ENCODE data around the gene C9orf40.

Gene C9orf40

DNA sequence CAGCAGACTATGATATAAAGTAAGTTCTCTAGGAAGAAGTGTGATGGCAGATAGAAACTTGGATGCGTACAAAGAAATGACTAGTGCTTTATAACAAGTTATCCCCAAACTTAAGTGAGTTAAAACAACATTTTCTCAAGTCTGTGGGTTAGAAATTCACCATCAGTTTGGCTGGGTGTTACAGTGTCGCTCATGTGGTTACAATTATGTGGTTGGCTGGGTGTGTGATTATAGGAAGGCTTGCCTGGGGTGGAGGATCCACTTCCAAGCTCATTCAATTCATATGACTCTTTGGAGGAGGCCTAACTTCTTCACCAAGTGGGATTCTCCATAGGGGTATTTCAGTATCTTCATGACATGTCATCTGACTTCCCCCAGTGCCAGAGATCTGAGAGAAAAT lies 10.3 kb upstream of the C9orf40 start:
- WGBS, 2 experiments (ENCODE audit: insufficient coverage in 2 of 2), result no CpG with 5 or more reads among the region's 2 CpGs
- H3K36me3 ChIP-seq (ENCODE audit: control insufficient read depth, insufficient read depth, low read length), result no peaks in the 10 kb centered on the region
- H3K9me3 ChIP-seq (ENCODE audit: control insufficient read depth, low read length), result peaks cover 7% of the 10 kb centered on the region
- H3K4me1 ChIP-seq (ENCODE audit: control insufficient read depth, insufficient read depth, low read length, poor library complexity, severe bottlenecking), result no peaks in the 10 kb centered on the region
- no peak overlapping the region for H3K27ac ChIP-seq (ENCODE audit: low read depth, low read length, severe bottlenecking)
- no peak overlapping the region for H3K4me3 ChIP-seq (ENCODE audit: extremely low read depth, insufficient read depth, low read length, poor library complexity, severe bottlenecking)

DNA sequence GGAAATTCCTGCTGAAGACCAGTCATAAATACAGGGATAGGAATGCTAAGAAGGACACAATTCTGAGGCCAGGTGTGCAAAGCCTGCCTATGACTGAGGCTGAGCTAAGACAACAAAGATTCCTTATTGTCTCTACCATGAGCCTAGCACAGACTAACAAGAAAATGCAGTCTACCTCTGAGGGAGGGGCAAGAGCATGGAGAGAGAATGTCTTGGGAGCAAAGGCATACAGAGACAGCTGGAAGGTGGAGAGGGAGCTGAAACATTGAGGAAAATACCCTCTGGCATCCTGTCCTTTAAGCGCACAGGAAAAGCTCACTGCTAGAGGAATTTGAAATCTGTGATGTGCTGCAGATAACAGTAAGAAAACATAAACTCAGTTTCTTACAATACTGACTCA lies 8.8 kb upstream of the C9orf40 start:
- WGBS, 2 experiments (ENCODE audit: insufficient coverage in 2 of 2), result no CpG with 5 or more reads among the region's 1 CpG
- peaks cover 7% of the 10 kb centered on the region for H3K9me3 ChIP-seq (ENCODE audit: control insufficient read depth, low read length)
- no peak overlapping the region for H3K4me3 ChIP-seq (ENCODE audit: extremely low read depth, insufficient read depth, low read length, poor library complexity, severe bottlenecking)
- H3K36me3 ChIP-seq (ENCODE audit: control insufficient read depth, insufficient read depth, low read length), result no peaks in the 10 kb centered on the region
- no peak overlapping the region for H3K27ac ChIP-seq (ENCODE audit: low read depth, low read length, severe bottlenecking)
- no peaks in the 10 kb centered on the region for H3K4me1 ChIP-seq (ENCODE audit: control insufficient read depth, insufficient read depth, low read length, poor library complexity, severe bottlenecking)

DNA sequence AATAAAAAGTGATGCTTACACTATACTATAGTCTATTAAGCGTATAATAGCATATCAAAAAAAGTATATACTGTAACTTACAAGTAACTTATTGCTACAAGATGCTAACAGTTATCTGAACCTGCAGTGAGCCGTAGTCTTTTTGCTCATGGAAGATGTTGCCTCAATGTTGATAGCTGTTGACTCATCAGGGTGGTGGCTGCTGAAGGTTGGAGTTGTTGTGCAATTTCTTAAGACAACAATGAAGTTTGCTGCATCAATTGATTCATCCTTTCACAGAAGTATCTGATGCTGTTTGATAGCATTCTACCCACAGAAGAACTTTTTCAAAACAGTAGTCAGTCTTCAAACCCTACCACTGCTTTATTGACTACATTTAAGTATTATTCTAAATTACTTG lies 7.8 kb upstream of the C9orf40 start:
- Histone ChIP-seq H3K27ac (ENCODE audit: low read depth, low read length, severe bottlenecking) (no peak overlapping the region), H3K4me3 (ENCODE audit: extremely low read depth, insufficient read depth, low read length, poor library complexity, severe bottlenecking) (no peak overlapping the region), H3K9me3 (ENCODE audit: control insufficient read depth, low read length) (peaks cover 7% of the 10 kb centered on the region), H3K4me1 (ENCODE audit: control insufficient read depth, insufficient read depth, low read length, poor library complexity, severe bottlenecking) (no peaks in the 10 kb centered on the region), H3K36me3 (ENCODE audit: control insufficient read depth, insufficient read depth, low read length) (no peaks in the 10 kb centered on the region)
- WGBS, 2 experiments (ENCODE audit: insufficient coverage in 2 of 2), result 100% methylated on average over 1 of the region's 2 CpGs; no CpG with 5 or more reads in 1 of the 2 experiments

DNA sequence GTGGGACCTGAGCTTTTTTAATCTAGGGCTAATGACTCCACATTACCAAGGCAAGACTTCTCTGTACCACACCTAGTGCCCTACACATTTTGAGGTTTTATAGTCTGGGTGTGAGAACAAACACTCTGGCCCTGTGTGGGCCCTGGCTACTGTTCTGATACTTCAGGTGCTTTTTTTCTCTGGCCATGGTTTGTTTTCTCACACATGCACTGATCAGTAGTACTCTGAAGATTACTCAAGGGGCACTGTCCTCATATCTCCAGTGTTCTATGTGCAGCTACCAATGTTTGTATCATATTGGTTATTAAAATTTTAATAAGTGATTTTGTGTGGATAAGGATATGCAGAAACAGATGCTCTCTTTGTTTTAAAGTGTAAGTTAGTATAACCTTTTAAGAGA lies 5.9 kb upstream of the C9orf40 start:
- Histone ChIP-seq H3K4me1 (ENCODE audit: control insufficient read depth, insufficient read depth, low read length, poor library complexity, severe bottlenecking) (no peaks in the 10 kb centered on the region), H3K36me3 (ENCODE audit: control insufficient read depth, insufficient read depth, low read length) (no peaks in the 10 kb centered on the region), H3K27ac (ENCODE audit: low read depth, low read length, severe bottlenecking) (no peak overlapping the region), H3K4me3 (ENCODE audit: extremely low read depth, insufficient read depth, low read length, poor library complexity, severe bottlenecking) (no peak overlapping the region), H3K9me3 (ENCODE audit: control insufficient read depth, low read length) (peaks cover 7% of the 10 kb centered on the region)

DNA sequence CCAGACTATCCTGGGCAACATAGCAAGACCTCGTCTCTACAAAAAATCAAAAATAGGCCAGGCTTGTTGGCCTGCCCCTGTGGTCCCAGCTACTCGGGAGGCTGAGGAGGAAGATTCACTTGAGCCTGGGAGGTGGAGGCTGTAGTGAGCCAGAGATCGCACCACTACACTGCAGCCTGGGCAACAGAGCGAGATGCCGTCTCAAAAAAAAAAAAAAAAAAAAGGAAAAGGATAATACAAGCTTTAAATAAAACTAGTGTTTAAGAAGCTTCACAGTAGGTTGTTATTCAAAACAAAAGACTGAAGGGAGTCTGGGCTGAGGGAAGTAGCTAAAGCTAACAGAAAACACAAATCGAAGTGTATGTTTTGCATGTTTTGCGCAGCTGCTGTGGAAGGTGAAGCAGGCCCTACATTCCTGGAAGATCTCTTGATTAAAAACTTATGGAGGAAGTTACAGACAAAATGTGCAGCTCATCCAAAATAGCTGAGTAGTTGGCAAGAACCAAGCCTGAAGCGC lies 581 bp upstream of the C9orf40 start:
- no peaks in the 10 kb centered on the region for H3K4me1 ChIP-seq (ENCODE audit: control insufficient read depth, insufficient read depth, low read length, poor library complexity, severe bottlenecking)
- WGBS, 2 experiments (ENCODE audit: insufficient coverage in 2 of 2), result 79 to 95% methylated on average over 4 of the region's 8 CpGs
- H3K36me3 ChIP-seq (ENCODE audit: control insufficient read depth, insufficient read depth, low read length), result no peaks in the 10 kb centered on the region
- peak overlapping the region; percentile 58 for H3K27ac ChIP-seq (ENCODE audit: low read depth, low read length, severe bottlenecking)
- no peaks in the 10 kb centered on the region for H3K9me3 ChIP-seq (ENCODE audit: control insufficient read depth, low read length)
- H3K4me3 ChIP-seq (ENCODE audit: extremely low read depth, insufficient read depth, low read length, poor library complexity, severe bottlenecking), result peak overlapping the region; percentile 70

DNA sequence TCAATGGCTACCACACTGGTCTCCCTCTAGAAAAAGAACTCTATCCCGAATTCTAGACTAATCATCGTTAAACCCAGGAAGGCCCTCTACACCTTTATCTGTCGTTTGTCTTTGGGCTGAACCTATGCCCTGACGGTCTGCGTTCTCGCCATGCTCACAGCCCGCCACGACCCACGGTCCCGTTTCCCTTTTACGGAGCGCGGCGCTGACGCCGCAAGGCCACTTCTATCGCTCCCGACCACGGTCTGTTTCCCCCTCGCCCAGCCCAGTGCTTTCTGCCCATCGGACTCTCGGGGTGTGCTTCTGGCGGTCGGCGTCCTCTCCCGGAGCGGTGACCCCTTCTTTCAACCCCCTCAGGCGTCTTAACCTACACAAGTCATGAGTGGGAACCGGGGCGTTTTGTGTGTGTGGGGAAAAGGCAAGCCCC lies 974 bp downstream of the C9orf40 start:
- no peaks in the 10 kb centered on the region for H3K9me3 ChIP-seq (ENCODE audit: control insufficient read depth, low read length)
- no peaks in the 10 kb centered on the region for H3K36me3 ChIP-seq (ENCODE audit: control insufficient read depth, insufficient read depth, low read length)
- peak overlapping the region; percentile 49 for H3K27ac ChIP-seq (ENCODE audit: low read depth, low read length, severe bottlenecking)
- peak overlapping the region; percentile 70 for H3K4me3 ChIP-seq (ENCODE audit: extremely low read depth, insufficient read depth, low read length, poor library complexity, severe bottlenecking)
- no peaks in the 10 kb centered on the region for H3K4me1 ChIP-seq (ENCODE audit: control insufficient read depth, insufficient read depth, low read length, poor library complexity, severe bottlenecking)
- WGBS, 2 experiments (ENCODE audit: insufficient coverage in 2 of 2), result 1 to 4% methylated on average over 20 to 23 of the region's 30 CpGs

DNA sequence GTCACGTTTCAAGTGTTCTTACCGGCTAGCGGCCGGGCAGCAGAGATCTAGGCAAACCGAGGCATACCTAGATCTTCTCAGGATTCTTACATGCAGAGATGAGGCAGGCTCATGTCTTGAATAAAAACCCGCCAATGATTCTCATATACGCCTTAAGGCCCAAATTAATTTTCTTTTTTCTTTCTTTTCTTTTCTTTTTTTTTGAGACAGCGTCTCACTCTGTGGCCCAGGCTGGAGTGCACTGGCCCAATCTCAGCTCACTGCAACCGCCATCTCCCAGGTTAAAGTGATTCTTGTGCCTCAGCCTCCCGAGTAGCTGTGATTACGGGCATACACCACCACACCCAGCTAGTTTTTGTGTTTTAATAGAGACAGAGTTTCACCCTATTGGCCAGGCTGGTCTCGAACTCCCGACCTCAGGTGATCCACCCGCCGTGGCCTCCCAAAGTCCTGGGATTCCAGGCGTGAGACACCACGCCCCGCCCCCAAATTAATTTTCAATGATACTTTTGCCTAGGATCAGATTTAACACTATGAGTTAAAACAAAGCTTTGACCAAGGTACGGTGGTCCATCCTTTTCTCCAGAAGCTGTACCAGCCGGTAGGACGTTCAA lies 1.5 kb downstream of the C9orf40 start:
- Histone ChIP-seq H3K36me3 (ENCODE audit: control insufficient read depth, insufficient read depth, low read length) (no peaks in the 10 kb centered on the region), H3K27ac (ENCODE audit: low read depth, low read length, severe bottlenecking) (no peak overlapping the region), H3K4me3 (ENCODE audit: extremely low read depth, insufficient read depth, low read length, poor library complexity, severe bottlenecking) (peak overlapping the region; percentile 70), H3K9me3 (ENCODE audit: control insufficient read depth, low read length) (no peaks in the 10 kb centered on the region), H3K4me1 (ENCODE audit: control insufficient read depth, insufficient read depth, low read length, poor library complexity, severe bottlenecking) (no peaks in the 10 kb centered on the region)
- WGBS, 2 experiments (ENCODE audit: insufficient coverage in 2 of 2), result 78 to 85% methylated on average over 16 to 18 of the region's 21 CpGs

DNA sequence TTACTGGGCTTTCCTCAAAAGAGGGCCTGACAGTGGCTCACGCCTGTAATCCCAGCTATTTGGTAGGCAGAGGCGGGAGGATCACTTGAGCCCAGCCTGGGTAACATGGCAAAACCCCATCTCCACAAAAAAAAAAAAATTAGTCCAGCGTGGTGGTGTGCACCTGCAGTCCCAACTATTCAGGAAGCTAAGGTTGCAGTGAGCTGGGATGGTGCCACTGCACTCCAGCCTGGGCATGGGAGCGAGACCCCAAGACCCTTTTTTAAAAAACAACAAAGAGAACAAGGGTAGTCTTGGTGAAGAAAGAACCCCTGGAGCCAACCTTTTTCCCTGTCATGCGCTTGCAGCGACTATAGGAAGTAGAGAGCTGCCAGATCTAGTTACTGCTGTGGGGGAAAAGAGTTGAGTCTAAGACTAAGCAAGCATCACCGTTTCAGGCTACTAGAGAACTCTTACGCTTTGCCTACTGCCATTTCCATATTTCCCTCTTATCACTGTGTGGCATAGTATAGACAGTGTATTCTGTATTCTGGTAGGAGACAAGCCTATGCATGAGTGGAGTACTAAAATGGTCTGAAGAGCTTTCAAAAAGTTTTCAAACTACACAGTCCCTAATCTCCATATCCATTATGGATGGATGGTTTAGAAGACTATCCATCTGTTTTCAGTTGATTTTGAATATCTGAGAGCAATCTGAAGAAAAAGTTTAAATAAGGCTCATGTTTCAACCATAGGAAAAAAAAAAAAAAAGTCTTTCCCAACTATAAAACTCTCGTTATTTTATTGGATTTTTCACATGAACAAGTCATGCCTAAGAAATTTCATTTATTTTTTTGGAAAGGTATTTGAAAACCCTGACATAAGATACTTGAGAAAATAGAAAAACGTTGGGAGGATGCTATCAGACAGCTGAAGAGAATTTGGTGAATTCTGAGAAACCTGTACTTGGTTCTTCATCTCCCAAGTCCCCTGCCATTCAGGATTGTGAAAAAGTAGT lies 2.6 kb downstream of the C9orf40 start:
- Histone ChIP-seq H3K4me1 (ENCODE audit: control insufficient read depth, insufficient read depth, low read length, poor library complexity, severe bottlenecking) (no peaks in the 10 kb centered on the region), H3K27ac (ENCODE audit: low read depth, low read length, severe bottlenecking) (no peak overlapping the region), H3K9me3 (ENCODE audit: control insufficient read depth, low read length) (no peaks in the 10 kb centered on the region), H3K36me3 (ENCODE audit: control insufficient read depth, insufficient read depth, low read length) (no peaks in the 10 kb centered on the region), H3K4me3 (ENCODE audit: extremely low read depth, insufficient read depth, low read length, poor library complexity, severe bottlenecking) (no peak overlapping the region)
- 83 to 88% methylated on average over 2 to 5 of the region's 10 CpGs for WGBS, 2 experiments (ENCODE audit: insufficient coverage in 2 of 2)

DNA sequence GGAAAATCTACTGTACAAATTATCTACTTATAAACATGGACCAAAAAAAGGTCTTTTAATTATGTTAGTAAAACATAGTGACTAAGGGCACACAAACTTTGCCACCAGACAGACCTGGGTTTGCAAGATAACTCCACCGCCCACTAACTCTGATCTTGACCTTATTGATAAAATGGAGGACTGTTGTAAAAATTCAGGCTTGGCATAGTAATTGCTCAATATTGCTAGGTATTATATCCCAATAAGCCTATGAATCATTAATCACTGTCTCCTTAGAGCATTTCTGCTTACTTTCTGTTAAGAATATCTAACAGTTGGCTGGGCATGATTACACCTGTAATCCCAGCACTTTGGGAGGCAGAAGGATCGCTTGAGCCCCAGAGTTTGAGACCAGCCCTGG lies 3.8 kb downstream of the C9orf40 start:
- Histone ChIP-seq H3K4me3 (ENCODE audit: extremely low read depth, insufficient read depth, low read length, poor library complexity, severe bottlenecking) (no peak overlapping the region), H3K27ac (ENCODE audit: low read depth, low read length, severe bottlenecking) (no peak overlapping the region), H3K4me1 (ENCODE audit: control insufficient read depth, insufficient read depth, low read length, poor library complexity, severe bottlenecking) (no peaks in the 10 kb centered on the region), H3K36me3 (ENCODE audit: control insufficient read depth, insufficient read depth, low read length) (no peaks in the 10 kb centered on the region), H3K9me3 (ENCODE audit: control insufficient read depth, low read length) (no peaks in the 10 kb centered on the region)
- no CpG with 5 or more reads among the region's 2 CpGs for WGBS, 2 experiments (ENCODE audit: insufficient coverage in 2 of 2)

DNA sequence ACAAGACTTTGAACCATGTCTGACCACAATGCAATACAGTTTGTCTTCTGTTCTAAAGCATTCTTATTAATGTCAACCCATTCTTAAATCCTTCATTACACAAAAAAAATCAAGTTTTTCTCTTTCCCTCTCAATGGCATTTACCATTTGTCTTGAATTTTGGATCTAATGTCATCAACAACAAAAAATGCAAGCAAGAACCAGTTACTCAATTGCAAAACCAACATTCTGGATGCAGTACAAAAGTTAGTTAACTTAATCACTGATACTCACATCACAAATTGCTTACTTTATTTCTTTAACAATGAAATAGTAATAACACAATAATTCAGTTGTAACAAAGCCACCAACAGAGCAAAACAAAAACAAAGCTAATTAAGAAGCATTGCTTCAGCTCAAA lies 6.0 kb downstream of the C9orf40 start:
- Histone ChIP-seq H3K9me3 (ENCODE audit: control insufficient read depth, low read length) (no peaks in the 10 kb centered on the region), H3K36me3 (ENCODE audit: control insufficient read depth, insufficient read depth, low read length) (no peaks in the 10 kb centered on the region), H3K4me3 (ENCODE audit: extremely low read depth, insufficient read depth, low read length, poor library complexity, severe bottlenecking) (no peak overlapping the region), H3K4me1 (ENCODE audit: control insufficient read depth, insufficient read depth, low read length, poor library complexity, severe bottlenecking) (no peaks in the 10 kb centered on the region), H3K27ac (ENCODE audit: low read depth, low read length, severe bottlenecking) (no peak overlapping the region)

DNA sequence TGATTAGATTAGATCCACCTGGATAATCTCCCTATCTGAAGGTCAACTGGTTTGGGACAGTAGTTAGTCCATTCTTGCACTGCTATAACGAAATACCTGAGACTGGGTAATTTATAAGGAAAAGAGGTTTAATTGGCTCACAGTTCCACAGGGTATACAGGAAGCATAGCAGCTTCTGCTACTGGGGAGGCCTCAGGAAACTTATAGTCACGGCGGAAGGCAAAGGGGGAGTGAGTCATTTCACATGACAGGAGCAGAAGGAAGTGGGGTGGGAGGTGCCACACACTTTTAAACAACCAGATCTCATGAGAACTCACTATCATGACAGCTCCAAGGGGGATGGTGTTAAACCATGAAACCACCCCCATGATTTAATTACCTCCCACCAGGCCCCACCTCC lies 9.9 kb downstream of the C9orf40 start:
- no peak overlapping the region for H3K27ac ChIP-seq (ENCODE audit: low read depth, low read length, severe bottlenecking)
- no peaks in the 10 kb centered on the region for H3K36me3 ChIP-seq (ENCODE audit: control insufficient read depth, insufficient read depth, low read length)
- 80 to 86% methylated on average over 1 of the region's 3 CpGs for WGBS, 2 experiments (ENCODE audit: insufficient coverage in 2 of 2)
- no peaks in the 10 kb centered on the region for H3K4me1 ChIP-seq (ENCODE audit: control insufficient read depth, insufficient read depth, low read length, poor library complexity, severe bottlenecking)
- no peaks in the 10 kb centered on the region for H3K9me3 ChIP-seq (ENCODE audit: control insufficient read depth, low read length)
- H3K4me3 ChIP-seq (ENCODE audit: extremely low read depth, insufficient read depth, low read length, poor library complexity, severe bottlenecking), result no peak overlapping the region

Measured in mesodermal cell (in vitro differentiated cells).